DOHH2 (cell line): ENCODE results near the gene AATF.

ENCODE experiments used
- CTCF ChIP-seq: fragments of 200-600 bp; sonication (generic); IDR thresholded peaks from one replicate; pipeline ENCODE4 v1.5.1; 2014; ENCODE audit warnings: antibody characterized with exemption, mild to moderate bottlenecking, low read depth, low read length; ENCODE audit not compliant: poor library complexity, severe bottlenecking
- EZH2phosphoT487 ChIP-seq: fragments of 200-600 bp; sonication (generic); IDR thresholded peaks from 2 replicates; pipeline ENCODE4 v1.6.1; 2017; ENCODE audit warnings: borderline replicate concordance, mild to moderate bottlenecking, antibody characterized with exemption, low read length, moderate library complexity, mixed read lengths

- no peak for TF ChIP-seq CTCF
- no peak for TF ChIP-seq EZH2phosphoT487
Observed at GRCh38 chr17:37088459-37088858, 139.7 kb downstream of the AATF start.
